Prostate gland (tissue), 2 donors: ENCODE results near the gene SPRTN.

ENCODE experiments used
- CTCF ChIP-seq, 4 experiments: fragments of 200-600 bp in 2 of 4; fragments of 450-650 bp in 2 of 4; sonication (generic) in 2 of 4; IDR thresholded peaks; 1 replicate in 3 of 4; 2 replicates in 1 of 4; pipeline ENCODE4 v1.5.1; 2016 to 2019; ENCODE audit warnings: antibody characterized with exemption in 4 of 4, mild to moderate bottlenecking in 2 of 4, moderate library complexity in 2 of 4
- POLR2A ChIP-seq: fragments of 450-650 bp; IDR thresholded peaks from one replicate; pipeline ENCODE4 v1.6.1; 2016; ENCODE audit warnings: antibody characterized with exemption, mild to moderate bottlenecking
- POLR2AphosphoS5 ChIP-seq: sonication (generic); formaldehyde crosslinking; IDR thresholded peaks from one replicate; pipeline ENCODE4 v1.6.1; 2017; ENCODE audit warnings: antibody characterized with exemption

- TF ChIP-seq POLR2A: no peak
- no peak for TF ChIP-seq CTCF (IDR thresholded peaks at IDR 0.05)
- peak; percentile 31 for TF ChIP-seq POLR2AphosphoS5
These were observed 11.8 kb upstream of the SPRTN start for GRCh38 chr1:231326248-231326647.
